ENCODE results near the gene SMYD2. TPM values are rescaled to one million over a fixed set of nuclear protein-coding genes. Genes with fewer than 3 reads are reported as not detected.

SMYD2 gene
- total RNA-seq, 1 donor from 2014 or later: 63.2 TPM

GRCh38 chr1:214249651-214250050, 31.3 kb upstream of the SMYD2 start:
- Histone ChIP-seq H3K9me3 (ENCODE audit: control insufficient read depth in 3 of 3, low read length in 3 of 3) (no peaks in the 10 kb centered on the region), H3K27ac (ENCODE audit: low read depth, low read length) (no peak overlapping the region), H3K9ac (ENCODE audit: low read depth in 1 of 3, low read length in 3 of 3) (no peak overlapping the region), H3K27me3 (ENCODE audit: control insufficient read depth in 3 of 3, insufficient read depth in 3 of 3, low read length in 3 of 3) (no peaks in the 10 kb centered on the region), H3K36me3 (ENCODE audit: control insufficient read depth in 3 of 3, insufficient read depth in 3 of 3, low read length in 3 of 3) (no peaks in the 10 kb centered on the region), H3K4me1 (ENCODE audit: control insufficient read depth in 3 of 3, insufficient read depth in 3 of 3, low read length in 3 of 3) (no peaks in the 10 kb centered on the region), H3K4me3 (ENCODE audit: low read length in 3 of 3) (no peak overlapping the region)

- H3K9me3 ChIP-seq (ENCODE audit: control insufficient read depth in 3 of 3, low read length in 3 of 3): no peaks in the 10 kb centered on the region
- no peak overlapping the region for H3K4me3 ChIP-seq (ENCODE audit: low read length in 3 of 3)
- no peak overlapping the region for H3K9ac ChIP-seq (ENCODE audit: low read depth in 1 of 3, low read length in 3 of 3)
- no peaks in the 10 kb centered on the region for H3K27me3 ChIP-seq (ENCODE audit: control insufficient read depth in 3 of 3, insufficient read depth in 3 of 3, low read length in 3 of 3)
- H3K27ac ChIP-seq (ENCODE audit: low read depth, low read length): no peak overlapping the region
- H3K4me1 ChIP-seq (ENCODE audit: control insufficient read depth in 3 of 3, insufficient read depth in 3 of 3, low read length in 3 of 3): no peaks in the 10 kb centered on the region
- H3K36me3 ChIP-seq (ENCODE audit: control insufficient read depth in 3 of 3, insufficient read depth in 3 of 3, low read length in 3 of 3): no peaks in the 10 kb centered on the region
Observed at GRCh38 chr1:214251354-214251753, 29.6 kb upstream of the SMYD2 start.

GRCh38 chr1:214255509-214255908, 25.4 kb upstream of the SMYD2 start:
- H3K9ac ChIP-seq (ENCODE audit: low read depth in 1 of 3, low read length in 3 of 3): no peak overlapping the region
- H3K27ac ChIP-seq (ENCODE audit: low read depth, low read length): no peak overlapping the region
- H3K36me3 ChIP-seq (ENCODE audit: control insufficient read depth in 3 of 3, insufficient read depth in 3 of 3, low read length in 3 of 3): no peaks in the 10 kb centered on the region
- no peaks in the 10 kb centered on the region for H3K27me3 ChIP-seq (ENCODE audit: control insufficient read depth in 3 of 3, insufficient read depth in 3 of 3, low read length in 3 of 3)
- H3K4me1 ChIP-seq (ENCODE audit: control insufficient read depth in 3 of 3, insufficient read depth in 3 of 3, low read length in 3 of 3): no peaks in the 10 kb centered on the region
- H3K4me3 ChIP-seq (ENCODE audit: low read length in 3 of 3): no peak overlapping the region
- H3K9me3 ChIP-seq (ENCODE audit: control insufficient read depth in 3 of 3, low read length in 3 of 3): no peaks in the 10 kb centered on the region

- Histone ChIP-seq H3K9ac (ENCODE audit: low read depth in 1 of 3, low read length in 3 of 3) (no peak overlapping the region), H3K4me3 (ENCODE audit: low read length in 3 of 3) (no peak overlapping the region), H3K36me3 (ENCODE audit: control insufficient read depth in 3 of 3, insufficient read depth in 3 of 3, low read length in 3 of 3) (no peaks in the 10 kb centered on the region), H3K4me1 (ENCODE audit: control insufficient read depth in 3 of 3, insufficient read depth in 3 of 3, low read length in 3 of 3) (peaks cover 8 to 12% (median 8%) of the 10 kb centered on the region in 3 donors), H3K27me3 (ENCODE audit: control insufficient read depth in 3 of 3, insufficient read depth in 3 of 3, low read length in 3 of 3) (peaks cover 3 to 7% (median 6%) of the 10 kb centered on the region in 3 donors), H3K9me3 (ENCODE audit: control insufficient read depth in 3 of 3, low read length in 3 of 3) (no peaks in the 10 kb centered on the region), H3K27ac (ENCODE audit: low read depth, low read length) (no peak overlapping the region)
Observed at GRCh38 chr1:214259353-214259977, 21.5 kb upstream of the SMYD2 start.

GRCh38 chr1:214260561-214261205, 20.3 kb upstream of the SMYD2 start:
- no peaks in the 10 kb centered on the region for H3K36me3 ChIP-seq (ENCODE audit: control insufficient read depth in 3 of 3, insufficient read depth in 3 of 3, low read length in 3 of 3)
- no peak overlapping the region for H3K4me3 ChIP-seq (ENCODE audit: low read length in 3 of 3)
- H3K9me3 ChIP-seq (ENCODE audit: control insufficient read depth in 3 of 3, low read length in 3 of 3): no peaks in the 10 kb centered on the region
- peaks cover 3 to 7% (median 6%) of the 10 kb centered on the region in 3 donors for H3K27me3 ChIP-seq (ENCODE audit: control insufficient read depth in 3 of 3, insufficient read depth in 3 of 3, low read length in 3 of 3)
- no peak overlapping the region for H3K9ac ChIP-seq (ENCODE audit: low read depth in 1 of 3, low read length in 3 of 3)
- peak overlapping the region; percentile 82 for H3K27ac ChIP-seq (ENCODE audit: low read depth, low read length)
- peaks cover 8 to 12% (median 8%) of the 10 kb centered on the region in 3 donors for H3K4me1 ChIP-seq (ENCODE audit: control insufficient read depth in 3 of 3, insufficient read depth in 3 of 3, low read length in 3 of 3)

GRCh38 chr1:214261206-214262123, 19.5 kb upstream of the SMYD2 start:
- Histone ChIP-seq H3K9ac (ENCODE audit: low read depth in 1 of 3, low read length in 3 of 3) (peak overlapping the region; percentile 25 to 66 (median 58)), H3K4me1 (ENCODE audit: control insufficient read depth in 3 of 3, insufficient read depth in 3 of 3, low read length in 3 of 3) (peaks cover 8 to 12% (median 8%) of the 10 kb centered on the region in 3 donors), H3K27me3 (ENCODE audit: control insufficient read depth in 3 of 3, insufficient read depth in 3 of 3, low read length in 3 of 3) (peaks cover 3 to 7% (median 6%) of the 10 kb centered on the region in 3 donors), H3K27ac (ENCODE audit: low read depth, low read length) (peak overlapping the region; percentile 82), H3K9me3 (ENCODE audit: control insufficient read depth in 3 of 3, low read length in 3 of 3) (no peaks in the 10 kb centered on the region), H3K36me3 (ENCODE audit: control insufficient read depth in 3 of 3, insufficient read depth in 3 of 3, low read length in 3 of 3) (no peaks in the 10 kb centered on the region), H3K4me3 (ENCODE audit: low read length in 3 of 3) (peak overlapping the region; percentile 42 to 64 (median 58))

- Histone ChIP-seq H3K27me3 (ENCODE audit: control insufficient read depth in 3 of 3, insufficient read depth in 3 of 3, low read length in 3 of 3) (peaks cover 3 to 7% (median 6%) of the 10 kb centered on the region in 3 donors), H3K4me1 (ENCODE audit: control insufficient read depth in 3 of 3, insufficient read depth in 3 of 3, low read length in 3 of 3) (peaks cover 8 to 12% (median 8%) of the 10 kb centered on the region in 3 donors), H3K9ac (ENCODE audit: low read depth in 1 of 3, low read length in 3 of 3) (no peak overlapping the region), H3K9me3 (ENCODE audit: control insufficient read depth in 3 of 3, low read length in 3 of 3) (no peaks in the 10 kb centered on the region), H3K27ac (ENCODE audit: low read depth, low read length) (no peak overlapping the region), H3K36me3 (ENCODE audit: control insufficient read depth in 3 of 3, insufficient read depth in 3 of 3, low read length in 3 of 3) (no peaks in the 10 kb centered on the region), H3K4me3 (ENCODE audit: low read length in 3 of 3) (no peak overlapping the region)
Observed at GRCh38 chr1:214264196-214264595, 16.8 kb upstream of the SMYD2 start.

GRCh38 chr1:214264976-214265375, 16.0 kb upstream of the SMYD2 start:
- Histone ChIP-seq H3K9me3 (ENCODE audit: control insufficient read depth in 3 of 3, low read length in 3 of 3) (no peaks in the 10 kb centered on the region), H3K27me3 (ENCODE audit: control insufficient read depth in 3 of 3, insufficient read depth in 3 of 3, low read length in 3 of 3) (peaks cover 3 to 8% (median 7%) of the 10 kb centered on the region in 3 donors), H3K4me3 (ENCODE audit: low read length in 3 of 3) (no peak overlapping the region), H3K9ac (ENCODE audit: low read depth in 1 of 3, low read length in 3 of 3) (no peak overlapping the region), H3K4me1 (ENCODE audit: control insufficient read depth in 3 of 3, insufficient read depth in 3 of 3, low read length in 3 of 3) (peaks cover 8 to 12% (median 8%) of the 10 kb centered on the region in 3 donors), H3K27ac (ENCODE audit: low read depth, low read length) (no peak overlapping the region), H3K36me3 (ENCODE audit: control insufficient read depth in 3 of 3, insufficient read depth in 3 of 3, low read length in 3 of 3) (no peaks in the 10 kb centered on the region)

GRCh38 chr1:214270097-214270650, 10.8 kb upstream of the SMYD2 start:
- no peaks in the 10 kb centered on the region for H3K9me3 ChIP-seq (ENCODE audit: control insufficient read depth in 3 of 3, low read length in 3 of 3)
- H3K36me3 ChIP-seq (ENCODE audit: control insufficient read depth in 3 of 3, insufficient read depth in 3 of 3, low read length in 3 of 3): no peaks in the 10 kb centered on the region
- peaks cover 0 to 2% (median 0%) of the 10 kb centered on the region in 3 donors for H3K27me3 ChIP-seq (ENCODE audit: control insufficient read depth in 3 of 3, insufficient read depth in 3 of 3, low read length in 3 of 3)
- no peak overlapping the region for H3K4me3 ChIP-seq (ENCODE audit: low read length in 3 of 3)
- H3K27ac ChIP-seq (ENCODE audit: low read depth, low read length): no peak overlapping the region
- H3K4me1 ChIP-seq (ENCODE audit: control insufficient read depth in 3 of 3, insufficient read depth in 3 of 3, low read length in 3 of 3): no peaks in the 10 kb centered on the region
- H3K9ac ChIP-seq (ENCODE audit: low read depth in 1 of 3, low read length in 3 of 3): no peak overlapping the region

All from skeletal muscle tissue (tissue), 4 donors.